HUES6 (cell line): ENCODE measurements around the gene PPP1R37.

Experiments
- H3K27ac ChIP-seq: 2 replicates; pipeline ENCODE4 v1.7.0; 2013; ENCODE audit warnings: low read depth, mild to moderate bottlenecking, low read length, inconsistent platforms
- H3K27me3 ChIP-seq: 2 replicates; pipeline ENCODE4 v1.6.1; 2013; ENCODE audit warnings: low read length; ENCODE audit not compliant: control insufficient read depth, insufficient read depth
- H3K36me3 ChIP-seq: 2 replicates; pipeline ENCODE4 v1.6.1; 2013; ENCODE audit warnings: low read length; ENCODE audit not compliant: control insufficient read depth, insufficient read depth
- H3K4me1 ChIP-seq: 2 replicates; pipeline ENCODE4 v1.6.1; 2013; ENCODE audit warnings: low read length; ENCODE audit not compliant: control insufficient read depth, insufficient read depth
- H3K4me3 ChIP-seq: 2 replicates; pipeline ENCODE4 v1.5.1; 2013; ENCODE audit warnings: low read depth, low read length
- H3K9ac ChIP-seq: one replicate; pipeline ENCODE4 v1.6.1; 2013; ENCODE audit warnings: mild to moderate bottlenecking, low read length
- H3K9me3 ChIP-seq: 2 replicates; pipeline ENCODE4 v1.6.1; 2013; ENCODE audit warnings: low read depth, low read length; ENCODE audit not compliant: control insufficient read depth, insufficient read depth

Gene PPP1R37

GRCh38 chr19:45140533-45140932, 47.6 kb downstream of the PPP1R37 start:
- Histone ChIP-seq H3K9me3 (no peaks in the 10 kb centered on the region), H3K36me3 (peaks cover 35% of the 10 kb centered on the region), H3K27me3 (no peaks in the 10 kb centered on the region), H3K27ac (no peak overlapping the region), H3K4me3 (no peak overlapping the region), H3K4me1 (peaks cover 21% of the 10 kb centered on the region), H3K9ac (no peak overlapping the region)

- H3K36me3 ChIP-seq: peaks cover 40% of the 10 kb centered on the region
- H3K9ac ChIP-seq: no peak overlapping the region
- H3K27ac ChIP-seq: no peak overlapping the region
- no peak overlapping the region for H3K4me3 ChIP-seq
- H3K9me3 ChIP-seq: no peaks in the 10 kb centered on the region
- no peaks in the 10 kb centered on the region for H3K27me3 ChIP-seq
- peaks cover 15% of the 10 kb centered on the region for H3K4me1 ChIP-seq
Observed at GRCh38 chr19:45141203-45141900, 48.4 kb downstream of the PPP1R37 start.

- Histone ChIP-seq H3K27me3 (no peaks in the 10 kb centered on the region), H3K36me3 (peaks cover 42% of the 10 kb centered on the region), H3K9ac (no peak overlapping the region), H3K9me3 (no peaks in the 10 kb centered on the region), H3K27ac (no peak overlapping the region), H3K4me1 (peaks cover 9% of the 10 kb centered on the region), H3K4me3 (no peak overlapping the region)
Observed at GRCh38 chr19:45142016-45142725, 49.2 kb downstream of the PPP1R37 start.

- Histone ChIP-seq H3K4me1 (peaks cover 8% of the 10 kb centered on the region), H3K4me3 (no peak overlapping the region), H3K9me3 (no peaks in the 10 kb centered on the region), H3K36me3 (peaks cover 42% of the 10 kb centered on the region), H3K27ac (no peak overlapping the region), H3K27me3 (no peaks in the 10 kb centered on the region), H3K9ac (no peak overlapping the region)
Observed at GRCh38 chr19:45142726-45143110, 49.7 kb downstream of the PPP1R37 start.

GRCh38 chr19:45144431-45145269, 51.7 kb downstream of the PPP1R37 start:
- H3K9ac ChIP-seq: no peak overlapping the region
- no peaks in the 10 kb centered on the region for H3K27me3 ChIP-seq
- H3K4me1 ChIP-seq: no peaks in the 10 kb centered on the region
- no peak overlapping the region for H3K4me3 ChIP-seq
- peaks cover 42% of the 10 kb centered on the region for H3K36me3 ChIP-seq
- no peaks in the 10 kb centered on the region for H3K9me3 ChIP-seq
- H3K27ac ChIP-seq: no peak overlapping the region

GRCh38 chr19:45145270-45146189, 52.6 kb downstream of the PPP1R37 start:
- H3K9me3 ChIP-seq: no peaks in the 10 kb centered on the region
- peaks cover 42% of the 10 kb centered on the region for H3K36me3 ChIP-seq
- H3K27me3 ChIP-seq: no peaks in the 10 kb centered on the region
- no peak overlapping the region for H3K27ac ChIP-seq
- no peak overlapping the region for H3K9ac ChIP-seq
- H3K4me1 ChIP-seq: no peaks in the 10 kb centered on the region
- H3K4me3 ChIP-seq: no peak overlapping the region

- Histone ChIP-seq H3K27ac (no peak overlapping the region; the same call in 1 of the 2 replicates), H3K36me3 (peaks cover 39% of the 10 kb centered on the region), H3K9ac (no peak overlapping the region), H3K9me3 (no peaks in the 10 kb centered on the region), H3K4me1 (no peaks in the 10 kb centered on the region), H3K27me3 (no peaks in the 10 kb centered on the region), H3K4me3 (no peak overlapping the region)
Observed at GRCh38 chr19:45146251-45146650, 53.3 kb downstream of the PPP1R37 start.

- Histone ChIP-seq H3K9ac (no peak overlapping the region), H3K4me3 (no peak overlapping the region), H3K27me3 (peaks cover 5% of the 10 kb centered on the region), H3K4me1 (no peaks in the 10 kb centered on the region), H3K27ac (no peak overlapping the region; the same call in 1 of the 2 replicates), H3K9me3 (no peaks in the 10 kb centered on the region), H3K36me3 (peaks cover 34% of the 10 kb centered on the region)
Observed at GRCh38 chr19:45146741-45147205, 53.8 kb downstream of the PPP1R37 start.

- no peak overlapping the region for H3K9ac ChIP-seq
- no peaks in the 10 kb centered on the region for H3K4me1 ChIP-seq
- no peaks in the 10 kb centered on the region for H3K9me3 ChIP-seq
- no peak overlapping the region for H3K4me3 ChIP-seq
- H3K27me3 ChIP-seq: peaks cover 18% of the 10 kb centered on the region
- peaks cover 21% of the 10 kb centered on the region for H3K36me3 ChIP-seq
- H3K27ac ChIP-seq: no peak overlapping the region
Observed at GRCh38 chr19:45147835-45148676, 55.1 kb downstream of the PPP1R37 start.
